ENCODE measurements around the gene PHF21B.
A peak's percentile ranks its signal among the peaks of the same experiment; 100 is the strongest.

The PHF21B gene

DNA sequence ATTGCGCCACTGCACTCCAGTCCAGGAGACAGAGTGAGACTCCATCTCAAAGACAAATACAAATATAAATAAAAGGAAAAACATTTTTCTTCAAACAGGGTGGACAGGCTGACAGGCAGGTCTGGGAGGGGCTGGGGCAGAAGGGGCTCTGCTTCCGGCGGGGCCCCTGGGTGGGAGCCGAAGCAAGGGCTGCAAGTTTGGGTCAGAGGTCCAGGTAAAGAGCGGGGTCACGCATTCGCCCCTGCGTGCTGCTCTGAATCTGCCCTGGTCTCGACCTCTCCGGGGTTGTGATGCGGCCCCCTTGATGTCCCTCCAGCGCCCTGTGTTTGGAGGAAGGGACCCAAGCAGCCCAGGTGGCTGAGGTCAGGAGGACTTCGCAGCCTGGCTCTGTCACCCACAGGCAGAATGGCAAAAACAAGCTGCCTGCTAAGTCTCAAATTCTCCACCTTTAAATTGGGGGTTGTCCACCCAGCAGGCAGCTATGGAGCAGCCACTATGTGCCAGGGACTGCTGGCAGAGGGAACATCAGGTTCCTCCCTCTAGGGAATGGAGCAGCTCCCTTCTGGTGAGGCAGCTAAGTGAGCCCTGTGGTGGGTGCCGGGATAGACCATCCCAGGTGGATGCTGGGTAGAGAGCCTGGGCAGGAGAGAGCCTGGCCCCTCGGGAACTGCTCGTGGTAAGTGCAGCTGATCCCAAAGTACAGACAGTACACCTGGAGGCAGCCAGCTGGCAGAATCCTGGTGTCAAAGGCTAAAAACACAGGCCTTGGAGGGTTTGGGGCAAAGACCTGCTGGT, 10.3 kb upstream of the PHF21B start:
- TF ChIP-seq, protein P1, sequence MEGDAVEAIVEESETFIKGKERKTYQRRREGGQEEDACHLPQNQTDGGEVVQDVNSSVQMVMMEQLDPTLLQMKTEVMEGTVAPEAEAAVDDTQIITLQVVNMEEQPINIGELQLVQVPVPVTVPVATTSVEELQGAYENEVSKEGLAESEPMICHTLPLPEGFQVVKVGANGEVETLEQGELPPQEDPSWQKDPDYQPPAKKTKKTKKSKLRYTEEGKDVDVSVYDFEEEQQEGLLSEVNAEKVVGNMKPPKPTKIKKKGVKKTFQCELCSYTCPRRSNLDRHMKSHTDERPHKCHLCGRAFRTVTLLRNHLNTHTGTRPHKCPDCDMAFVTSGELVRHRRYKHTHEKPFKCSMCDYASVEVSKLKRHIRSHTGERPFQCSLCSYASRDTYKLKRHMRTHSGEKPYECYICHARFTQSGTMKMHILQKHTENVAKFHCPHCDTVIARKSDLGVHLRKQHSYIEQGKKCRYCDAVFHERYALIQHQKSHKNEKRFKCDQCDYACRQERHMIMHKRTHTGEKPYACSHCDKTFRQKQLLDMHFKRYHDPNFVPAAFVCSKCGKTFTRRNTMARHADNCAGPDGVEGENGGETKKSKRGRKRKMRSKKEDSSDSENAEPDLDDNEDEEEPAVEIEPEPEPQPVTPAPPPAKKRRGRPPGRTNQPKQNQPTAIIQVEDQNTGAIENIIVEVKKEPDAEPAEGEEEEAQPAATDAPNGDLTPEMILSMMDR (IDR thresholded peaks at IDR 0.05; ENCODE audit: low read depth, low read length): no peak
- DNase-seq (ENCODE audit: low read depth in 2 of 2): no peak

DNA sequence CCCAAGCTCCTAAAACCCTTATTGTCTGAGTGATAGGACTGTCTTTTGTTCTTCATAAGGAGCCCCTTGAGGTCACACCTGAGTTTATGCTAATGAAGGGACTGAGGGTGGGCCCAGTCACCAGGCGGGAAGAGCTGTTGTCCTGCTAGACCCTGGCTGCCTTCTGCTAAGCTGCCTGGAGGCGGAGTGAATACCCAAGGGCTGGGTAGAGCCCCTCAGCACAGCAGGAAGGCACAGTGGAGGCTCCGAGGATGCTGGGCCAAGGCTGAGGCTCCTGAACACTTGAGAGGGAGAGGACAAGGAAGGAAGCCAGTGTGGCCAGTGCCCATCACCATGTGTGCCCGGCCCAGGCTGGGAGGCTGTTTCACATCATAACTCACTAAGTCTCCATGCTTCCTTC, 4.8 kb upstream of the PHF21B start:
- DNase-seq (ENCODE audit: low read depth in 2 of 2): no peak
- TF ChIP-seq, protein P1 (IDR thresholded peaks at IDR 0.05; ENCODE audit: low read depth, low read length): no peak
- H3K4me3 ChIP-seq (replicated peaks in 1 of 2; ENCODE audit: low read depth in 2 of 2, low read length in 2 of 2): no peak overlapping the region

More for the DNA sequence above, 10.3 kb upstream of the PHF21B start:
- H3K4me3 ChIP-seq (replicated peaks in 1 of 2; ENCODE audit: low read depth in 2 of 2, low read length in 2 of 2): no peak overlapping the region

DNA sequence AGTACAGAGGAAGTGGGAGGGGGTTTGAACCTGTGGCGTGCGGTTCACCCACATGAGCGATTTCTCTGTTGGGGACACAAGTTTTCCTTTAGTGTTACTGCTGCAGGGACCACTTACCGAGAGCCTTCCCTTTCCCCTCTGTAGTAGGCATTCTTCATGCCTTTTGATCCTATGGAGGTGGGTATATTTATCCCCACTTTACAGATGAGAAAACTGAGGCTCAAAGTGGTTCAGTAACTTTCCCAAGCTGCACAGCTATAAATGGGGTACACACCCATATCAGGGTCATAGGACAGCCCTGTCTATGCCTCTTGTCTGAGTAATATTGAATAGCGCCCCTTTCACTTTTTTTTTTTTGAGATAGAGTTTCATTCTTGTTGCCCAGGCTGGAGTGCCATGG, 3.3 kb upstream of the PHF21B start:
- no peak overlapping the region for H3K4me3 ChIP-seq (replicated peaks in 1 of 2; ENCODE audit: low read depth in 2 of 2, low read length in 2 of 2)
- DNase-seq (ENCODE audit: low read depth in 2 of 2): no peak
- TF ChIP-seq, protein P1 (IDR thresholded peaks at IDR 0.05; ENCODE audit: low read depth, low read length): no peak

DNA sequence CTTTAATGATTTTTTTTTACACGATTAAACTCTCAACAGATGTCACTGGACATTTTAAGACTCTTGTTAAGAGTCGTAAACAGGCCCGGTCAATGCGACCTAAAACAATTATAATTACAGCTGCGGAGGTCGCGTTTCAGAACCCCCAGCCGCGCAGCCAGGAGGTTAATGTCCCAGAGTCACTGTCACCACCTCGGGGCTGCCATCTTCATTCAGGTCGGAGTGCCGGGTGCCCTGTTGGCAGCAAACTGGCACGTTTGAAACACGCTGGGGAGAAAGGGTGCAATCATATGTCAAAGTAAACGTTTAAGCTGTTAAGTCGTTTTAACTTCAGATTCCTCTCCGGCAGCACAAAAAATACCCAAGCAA, 711 bp upstream of the PHF21B start:
- TF ChIP-seq, protein P1 (IDR thresholded peaks at IDR 0.05; ENCODE audit: low read depth, low read length): no peak
- DNase-seq (ENCODE audit: low read depth in 2 of 2): no peak

DNA sequence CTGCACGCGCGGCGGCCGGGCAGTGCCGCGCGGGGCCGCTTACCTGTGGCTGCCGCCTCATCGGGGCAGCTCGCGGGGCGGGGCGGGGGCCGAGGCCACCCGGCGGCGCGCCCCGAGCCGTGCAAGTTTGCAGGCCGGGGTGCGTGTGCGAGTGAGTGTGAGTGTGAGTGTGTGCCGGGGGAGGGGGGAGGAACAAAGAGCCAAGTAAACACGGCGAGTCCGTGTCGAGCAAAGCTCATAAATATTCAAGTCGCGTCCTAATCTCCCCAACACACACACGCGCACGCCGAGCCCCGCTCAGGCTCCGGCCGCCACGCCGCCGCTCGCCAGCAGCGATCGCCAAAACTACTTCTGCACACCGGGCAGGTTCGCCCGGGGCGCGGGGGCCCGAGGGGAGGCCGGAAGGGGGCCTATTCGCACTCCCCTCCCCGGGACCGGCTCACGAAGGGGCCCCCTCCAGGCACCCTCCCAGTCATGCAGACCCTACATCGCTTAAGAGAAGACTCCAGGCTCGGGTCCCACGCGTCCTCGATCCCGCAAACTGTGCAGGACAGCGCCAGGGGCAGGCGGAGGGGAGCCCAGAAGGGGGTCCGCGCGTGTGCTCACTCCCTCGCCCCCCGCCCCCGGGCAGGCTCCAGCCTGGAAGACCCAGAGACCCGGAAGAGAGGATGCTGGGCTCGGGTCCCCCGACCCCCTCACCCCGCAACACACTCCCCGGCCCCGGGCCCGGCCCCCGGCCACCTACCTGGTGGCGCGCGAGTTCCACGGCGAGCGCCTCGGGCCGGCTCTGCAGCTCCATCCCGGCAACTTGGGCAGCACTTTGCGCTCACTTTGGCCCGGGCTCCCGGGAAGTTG, 827 bp downstream of the PHF21B start:
- TF ChIP-seq, protein P1 (IDR thresholded peaks at IDR 0.05; ENCODE audit: low read depth, low read length): no peak
- H3K4me3 ChIP-seq (replicated peaks in 1 of 2; ENCODE audit: low read depth in 2 of 2, low read length in 2 of 2): no peak overlapping the region
- DNase-seq (ENCODE audit: low read depth in 2 of 2): peak; percentile 8 to 18

More for the DNA sequence above, 711 bp upstream of the PHF21B start:
- peak overlapping the region; percentile 45 to 49 for H3K4me3 ChIP-seq (replicated peaks in 1 of 2; ENCODE audit: low read depth in 2 of 2, low read length in 2 of 2)

DNA sequence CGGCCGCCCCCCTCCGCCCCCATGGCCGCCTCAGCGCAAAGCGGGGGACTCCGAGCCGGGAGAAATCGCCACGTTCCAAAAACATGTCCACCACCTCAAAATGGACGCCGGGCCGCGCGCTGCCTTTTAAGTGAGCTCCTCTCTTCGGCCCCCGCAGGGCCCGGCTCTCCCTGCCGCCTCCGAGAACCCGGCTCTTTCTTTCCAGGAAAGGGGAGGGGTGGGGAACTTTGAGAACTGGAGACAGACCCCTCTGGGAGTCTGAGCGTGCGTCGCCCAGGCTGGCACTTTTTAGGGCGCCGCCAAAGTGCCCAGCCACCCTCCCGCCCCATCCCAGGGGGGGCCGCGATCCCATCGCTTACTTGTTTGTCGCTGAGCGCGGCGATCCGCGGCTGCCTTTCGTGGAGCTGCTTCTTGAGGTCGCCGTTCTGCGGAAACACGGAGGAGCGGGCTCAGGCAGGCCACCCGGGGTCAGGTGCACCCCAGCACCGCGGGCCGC, 1.6 kb downstream of the PHF21B start:
- TF ChIP-seq, protein P1 (IDR thresholded peaks at IDR 0.05; ENCODE audit: low read depth, low read length): no peak
- DNase-seq (ENCODE audit: low read depth in 2 of 2): peak in 1 of 2 donors; percentile 15
- peak overlapping the region in 1 of 2 donors; percentile 2 for H3K4me3 ChIP-seq (replicated peaks in 1 of 2; ENCODE audit: low read depth in 2 of 2, low read length in 2 of 2)
